A549 (cell line): ENCODE data around the gene NDUFV2.

Source experiments
- POLR2AphosphoS2 ChIP-seq: conservative IDR thresholded peaks from 2 replicates; pipeline ENCODE4 v1.6.1; 2012; ENCODE audit warnings: low read length, improper control_type of control experiment, inconsistent platforms
- TF ChIP-seq, protein P1 (sequence below): fragments of 450-650 bp; IDR thresholded peaks from 2 replicates; pipeline ENCODE4 v1.6.1; 2014; ENCODE audit warnings: antibody characterized with exemption

DNA sequence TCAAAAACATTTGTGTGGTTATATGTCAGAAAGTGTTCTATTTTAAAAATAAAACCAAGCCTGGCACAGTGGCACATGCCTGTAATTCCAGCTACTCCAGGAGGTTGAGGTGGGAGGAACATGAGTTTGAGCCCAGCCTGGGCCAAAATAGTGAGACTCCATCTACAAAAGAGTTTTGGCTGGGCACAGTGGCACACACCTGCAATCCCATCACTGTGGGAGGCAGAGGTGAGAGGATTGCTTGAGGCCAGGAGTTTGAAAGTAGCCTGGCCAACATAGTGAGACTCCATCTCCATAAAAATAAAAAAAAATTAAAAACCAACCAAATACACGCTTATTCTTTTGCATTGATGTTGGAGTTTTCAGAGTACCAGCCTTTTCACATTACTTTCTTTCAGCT lies 43.7 kb downstream of the NDUFV2 start:
- no peak for TF ChIP-seq POLR2AphosphoS2
- TF ChIP-seq, protein P1, sequence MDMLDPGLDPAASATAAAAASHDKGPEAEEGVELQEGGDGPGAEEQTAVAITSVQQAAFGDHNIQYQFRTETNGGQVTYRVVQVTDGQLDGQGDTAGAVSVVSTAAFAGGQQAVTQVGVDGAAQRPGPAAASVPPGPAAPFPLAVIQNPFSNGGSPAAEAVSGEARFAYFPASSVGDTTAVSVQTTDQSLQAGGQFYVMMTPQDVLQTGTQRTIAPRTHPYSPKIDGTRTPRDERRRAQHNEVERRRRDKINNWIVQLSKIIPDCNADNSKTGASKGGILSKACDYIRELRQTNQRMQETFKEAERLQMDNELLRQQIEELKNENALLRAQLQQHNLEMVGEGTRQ: no peak
